ENCODE data around the gene BAHCC1. TPM values are rescaled to one million over a fixed set of nuclear protein-coding genes. Genes with fewer than 3 reads are reported as not detected.

BAHCC1 gene
- total RNA-seq, 1 experiment from 2014 or later = 11.9 TPM

DNA sequence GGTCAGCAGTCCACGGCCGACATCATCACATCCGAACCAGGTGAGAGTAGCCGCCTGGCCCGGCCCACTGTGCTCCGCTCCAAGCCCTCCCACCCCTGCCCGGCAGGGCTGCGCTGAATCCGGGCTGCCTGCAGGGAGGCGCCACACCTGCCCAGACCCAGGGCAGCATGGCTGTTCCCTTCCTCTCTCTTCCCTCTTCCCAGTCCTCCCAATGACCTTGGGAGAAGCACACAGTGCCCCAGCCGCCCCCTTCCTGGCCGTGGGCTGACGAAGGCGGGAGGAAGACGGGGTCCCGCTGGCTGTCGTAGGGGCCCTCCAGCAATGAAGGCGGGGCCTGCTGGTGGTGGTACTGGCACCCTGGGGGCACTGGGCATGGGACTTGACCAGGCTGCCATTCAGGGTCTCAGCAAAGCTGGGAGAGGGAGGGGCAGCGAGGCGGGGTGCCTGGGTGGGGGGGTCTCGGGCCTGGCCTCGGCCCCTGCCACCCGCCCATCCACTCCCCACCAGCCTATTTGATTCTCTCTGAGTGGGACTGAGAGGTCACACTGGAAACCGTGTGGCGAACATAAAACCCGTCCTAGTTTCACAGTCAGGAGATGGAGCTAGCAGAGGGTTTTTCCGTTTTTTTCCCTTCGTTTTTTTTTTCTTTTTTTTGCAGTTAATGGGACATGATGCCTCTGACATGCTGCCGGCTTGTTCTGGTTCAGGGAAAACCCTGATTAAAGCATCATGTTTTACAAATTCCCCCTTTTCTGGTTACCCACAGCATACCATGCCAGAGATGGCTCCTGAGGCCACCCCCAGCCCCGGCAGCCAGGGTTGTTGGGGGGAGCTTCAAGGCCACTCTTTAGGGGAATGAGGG lies 50.6 kb downstream of the BAHCC1 start:
- in situ Hi-C loops (cut with HindIII; ENCODE audit: low pct_unique_long_range_greater_than_20kb, low sequenced_read_pairs) = no loop called here
- DNase-seq (ENCODE audit: low read depth) = no peak

DNA sequence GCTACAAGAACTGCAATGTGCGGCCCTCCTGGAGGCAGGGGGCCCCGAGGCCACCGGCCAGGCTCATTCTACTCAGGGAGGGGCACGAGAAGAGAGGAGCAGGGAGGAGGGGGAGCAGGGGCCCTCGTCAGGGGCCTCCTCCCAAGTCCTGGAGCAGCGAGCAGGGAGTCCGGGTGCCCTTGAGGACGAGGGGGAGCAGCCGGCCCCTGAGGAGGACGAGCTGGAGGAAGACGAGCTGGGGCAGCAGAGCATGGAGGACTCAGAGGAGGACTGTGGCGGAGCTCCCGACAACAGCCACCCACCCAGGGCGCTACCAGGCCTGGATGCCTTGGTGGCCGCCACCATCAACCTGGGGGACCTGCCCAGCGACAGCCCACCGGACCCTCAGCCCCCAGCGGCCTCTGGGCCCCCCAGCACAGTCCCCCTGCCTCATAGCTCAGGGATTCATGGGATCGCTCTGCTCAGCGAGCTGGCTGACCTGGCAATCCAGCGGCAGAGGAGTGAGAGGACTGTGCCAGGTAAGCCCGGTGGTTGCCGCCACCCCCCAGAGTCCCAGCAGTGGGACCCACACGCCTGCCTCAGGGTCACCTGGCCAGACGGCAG lies 52.2 kb downstream of the BAHCC1 start:
- DNase-seq (ENCODE audit: low read depth) = no peak
- in situ Hi-C loops (cut with HindIII; ENCODE audit: low pct_unique_long_range_greater_than_20kb, low sequenced_read_pairs) = no loop called here

DNA sequence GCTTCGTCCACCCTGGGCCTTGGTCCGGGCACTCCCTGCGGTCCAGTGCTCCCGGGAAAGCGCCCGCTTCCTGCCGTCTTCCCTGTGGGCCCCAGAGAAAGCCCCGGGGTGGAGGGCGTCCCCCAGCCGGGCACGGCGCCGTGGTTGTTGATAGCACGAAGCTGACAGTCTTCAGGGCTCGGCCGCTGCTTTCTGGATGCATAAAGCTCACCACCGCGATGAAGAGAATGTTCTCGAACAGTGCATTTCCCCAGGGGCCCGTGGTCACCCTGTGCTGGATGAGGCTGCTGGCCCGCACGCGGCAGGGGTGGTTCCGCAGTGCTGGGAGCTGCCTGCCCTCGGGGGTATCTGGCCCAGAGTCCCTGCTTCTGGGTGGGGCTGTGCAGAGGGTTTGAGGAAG lies 53.2 kb downstream of the BAHCC1 start:
- DNase-seq (ENCODE audit: low read depth) = no peak
- in situ Hi-C loops (cut with HindIII; ENCODE audit: low pct_unique_long_range_greater_than_20kb, low sequenced_read_pairs) = no loop called here

DNA sequence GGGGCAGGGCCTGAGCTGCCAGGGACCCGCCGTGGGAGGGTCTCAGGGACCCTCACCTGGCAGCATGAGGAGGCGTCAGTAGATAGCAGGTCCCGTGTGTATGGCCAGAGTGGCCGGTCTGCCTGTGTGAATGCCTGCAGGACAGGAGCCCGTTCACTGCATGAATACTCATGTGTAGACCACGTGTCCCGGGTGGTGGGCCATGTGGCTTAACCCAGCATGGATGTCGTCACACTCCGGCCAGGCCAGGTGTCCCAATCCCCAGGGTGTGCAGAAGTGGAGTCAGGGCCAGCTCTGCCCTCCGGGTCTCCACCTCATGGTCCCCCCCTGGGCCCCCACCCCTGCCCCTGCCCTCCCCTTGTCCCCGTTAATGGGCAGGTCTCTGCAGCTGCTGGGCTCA lies 53.7 kb downstream of the BAHCC1 start:
- in situ Hi-C loops (cut with HindIII; ENCODE audit: low pct_unique_long_range_greater_than_20kb, low sequenced_read_pairs) = no loop called here

DNA sequence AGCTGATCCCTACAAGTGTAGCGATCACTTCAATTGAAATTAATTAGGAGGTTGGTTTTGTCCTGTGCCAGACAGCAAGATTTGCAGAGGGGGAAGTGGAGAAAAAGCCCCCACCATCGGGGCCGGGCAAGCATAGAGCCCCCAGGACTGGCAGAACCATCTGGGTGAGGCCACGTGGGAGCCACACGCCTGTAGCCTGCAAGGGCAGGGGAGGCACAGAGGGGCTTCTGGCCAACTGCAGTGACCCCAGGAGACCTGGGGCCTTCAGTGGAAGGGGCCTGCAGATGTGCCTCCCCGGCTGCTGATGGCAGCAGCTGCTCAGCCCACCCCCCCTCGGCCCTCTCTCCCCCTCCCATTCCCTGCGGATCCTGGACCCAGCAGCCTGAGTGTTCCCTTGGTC lies 54.1 kb downstream of the BAHCC1 start:
- in situ Hi-C loops (cut with HindIII; ENCODE audit: low pct_unique_long_range_greater_than_20kb, low sequenced_read_pairs) = no loop called here

More for the DNA sequence above, 53.7 kb downstream of the BAHCC1 start:
- DNase-seq (ENCODE audit: low read depth) = no peak

DNA sequence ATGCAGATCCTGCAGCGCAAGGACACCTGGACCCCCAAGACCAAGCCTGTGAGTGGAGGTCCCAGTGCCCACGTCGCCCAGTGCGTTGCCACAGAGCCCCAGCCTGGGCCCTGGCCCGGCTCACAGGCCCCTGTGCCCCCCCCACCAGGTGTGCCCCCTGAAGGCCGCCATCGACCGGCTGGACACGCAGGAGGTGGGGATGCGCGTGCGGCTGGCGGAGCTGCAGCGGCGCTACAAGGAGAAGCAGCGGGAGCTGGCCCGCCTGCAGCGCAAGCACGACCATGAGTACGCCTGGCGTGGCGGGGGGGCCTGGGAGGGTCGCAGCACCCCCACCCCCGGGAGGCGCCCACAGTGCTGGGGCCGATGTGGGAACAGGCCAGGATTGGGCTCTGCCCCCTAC lies 56.6 kb downstream of the BAHCC1 start:
- no peak for DNase-seq (ENCODE audit: low read depth)
- in situ Hi-C loops (cut with HindIII; ENCODE audit: low pct_unique_long_range_greater_than_20kb, low sequenced_read_pairs) = no loop called here

More for the DNA sequence above, 54.1 kb downstream of the BAHCC1 start:
- DNase-seq (ENCODE audit: low read depth) = no peak

DNA sequence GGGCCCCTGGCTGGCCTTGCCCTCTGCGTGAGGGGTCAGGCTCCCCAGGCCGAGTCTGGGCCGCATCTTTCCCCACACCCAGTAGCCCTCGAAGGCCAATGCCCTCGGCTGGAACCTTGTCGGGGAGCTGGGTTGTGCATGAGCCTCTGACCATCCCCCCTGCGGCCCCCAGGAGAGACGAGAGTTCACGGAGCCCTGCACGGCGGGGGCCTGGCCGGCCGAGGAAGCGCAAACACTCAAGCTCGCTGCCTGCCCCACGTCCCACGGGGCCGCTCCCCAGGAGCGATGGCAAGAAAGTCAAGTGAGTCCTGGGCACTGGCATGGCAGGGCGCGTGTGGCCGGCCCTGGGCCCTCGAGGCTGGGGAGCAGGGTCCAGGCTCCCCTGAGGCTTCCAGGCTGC lies 57.3 kb downstream of the BAHCC1 start:
- DNase-seq (ENCODE audit: low read depth) = no peak
- in situ Hi-C loops (cut with HindIII; ENCODE audit: low pct_unique_long_range_greater_than_20kb, low sequenced_read_pairs) = no loop called here

DNA sequence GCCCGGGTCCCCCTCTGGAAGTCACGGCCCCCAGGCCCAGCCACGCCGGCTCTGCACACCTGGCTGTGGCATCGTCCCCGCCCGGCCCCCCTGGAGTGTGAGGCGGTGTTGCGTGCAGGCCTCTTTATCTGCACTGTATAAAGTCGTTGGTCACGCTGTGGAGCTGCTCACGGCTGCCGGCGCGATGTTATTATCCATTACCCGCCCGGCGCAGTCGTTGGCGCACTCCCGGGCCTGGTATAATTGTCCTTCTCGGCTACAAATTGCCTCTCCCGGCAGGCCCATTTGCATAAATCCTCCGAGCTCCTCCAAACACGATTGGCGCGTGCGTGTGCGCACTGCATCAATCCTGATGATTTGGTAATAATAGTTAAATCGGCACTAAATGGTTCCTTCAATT lies 57.8 kb downstream of the BAHCC1 start:
- in situ Hi-C loops (cut with HindIII; ENCODE audit: low pct_unique_long_range_greater_than_20kb, low sequenced_read_pairs) = no loop called here
- DNase-seq (ENCODE audit: low read depth) = no peak

DNA sequence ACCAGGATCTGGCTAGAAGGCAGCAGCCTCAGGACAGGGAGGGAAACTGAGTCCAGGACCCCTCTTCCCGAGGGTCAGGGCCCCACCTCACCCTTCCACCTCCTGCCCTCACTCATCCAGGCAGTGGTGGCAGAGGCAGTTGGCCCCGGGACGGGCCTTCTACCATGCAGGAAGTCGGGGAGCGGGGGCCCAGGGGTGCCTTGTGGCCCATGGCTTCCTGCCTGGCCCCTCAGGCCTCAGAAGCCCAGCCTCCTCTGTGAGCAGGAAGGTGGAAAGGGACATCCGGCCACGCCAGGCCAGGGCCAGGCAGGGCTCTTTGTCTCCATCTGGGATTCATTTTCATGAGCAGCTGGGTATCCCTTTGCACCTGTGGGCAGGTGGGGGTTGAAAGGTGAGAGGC lies 58.5 kb downstream of the BAHCC1 start:
- in situ Hi-C loops (cut with HindIII; ENCODE audit: low pct_unique_long_range_greater_than_20kb, low sequenced_read_pairs) = no loop called here

DNA sequence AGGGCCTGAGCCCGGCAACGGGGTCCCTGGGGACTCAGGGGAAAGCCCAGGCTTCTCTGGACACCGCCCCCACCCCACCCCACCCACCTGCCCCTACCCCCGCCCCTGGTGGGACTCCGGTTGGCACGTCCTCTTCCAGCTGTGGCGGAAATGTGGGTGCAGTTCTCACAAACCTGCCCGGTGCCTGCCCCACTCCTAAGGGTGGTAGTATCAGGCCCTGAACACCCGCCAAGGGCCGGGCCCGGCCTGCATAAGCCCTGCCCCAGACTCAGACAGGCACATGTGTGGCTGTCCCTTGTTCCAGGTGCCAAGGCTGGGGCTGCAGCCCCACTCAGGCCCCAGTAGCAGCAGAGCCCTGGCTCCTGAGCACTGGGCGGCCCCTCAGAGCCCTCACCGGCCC lies 59.2 kb downstream of the BAHCC1 start:
- in situ Hi-C loops (cut with HindIII; ENCODE audit: low pct_unique_long_range_greater_than_20kb, low sequenced_read_pairs) = no loop called here
- DNase-seq (ENCODE audit: low read depth) = no peak

More for the DNA sequence above, 58.5 kb downstream of the BAHCC1 start:
- no peak for DNase-seq (ENCODE audit: low read depth)

DNA sequence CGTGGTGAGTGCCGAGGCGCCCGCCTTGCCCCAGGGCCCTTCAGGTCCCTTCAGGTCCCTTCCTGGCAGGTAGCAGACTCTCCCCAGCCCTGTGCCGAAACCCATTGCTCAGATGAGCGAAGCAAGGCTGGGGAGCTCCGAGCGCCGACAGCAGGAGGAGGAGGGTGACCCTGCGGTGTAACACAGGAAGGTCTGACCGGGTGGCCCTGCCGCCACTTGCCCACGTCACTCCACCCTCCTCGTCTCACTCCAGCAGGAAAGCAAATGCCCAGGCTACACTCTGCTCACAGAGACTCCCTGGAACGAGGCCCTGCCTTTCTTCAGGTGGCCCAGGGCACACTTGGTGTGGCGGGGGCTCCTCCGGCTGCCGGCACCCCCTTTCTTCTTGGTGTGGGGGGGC lies 60.1 kb downstream of the BAHCC1 start:
- in situ Hi-C loops (cut with HindIII; ENCODE audit: low pct_unique_long_range_greater_than_20kb, low sequenced_read_pairs) = no loop called here
- DNase-seq (ENCODE audit: low read depth) = no peak

DNA sequence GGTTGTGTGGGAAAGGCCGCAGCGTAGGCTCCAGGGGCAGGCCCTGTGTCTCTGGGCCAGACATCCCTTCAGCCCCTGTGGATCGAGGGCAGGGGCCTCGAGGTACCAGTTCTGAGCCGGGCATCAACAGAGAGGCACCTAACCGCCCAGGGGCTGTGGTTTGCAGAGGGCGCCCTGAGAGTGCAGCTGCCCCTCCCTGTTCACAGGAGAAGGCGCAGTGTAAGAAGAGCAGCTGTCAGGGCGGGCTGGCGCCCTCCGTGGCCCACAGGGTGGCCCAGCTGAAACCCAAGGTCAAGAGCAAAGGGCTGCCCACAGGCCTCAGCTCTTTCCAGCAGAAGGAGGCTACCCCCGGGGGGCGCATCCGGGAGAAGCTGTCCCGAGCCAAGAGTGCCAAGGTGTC lies 60.8 kb downstream of the BAHCC1 start:
- in situ Hi-C loops (cut with HindIII; ENCODE audit: low pct_unique_long_range_greater_than_20kb, low sequenced_read_pairs) = no loop called here

DNA sequence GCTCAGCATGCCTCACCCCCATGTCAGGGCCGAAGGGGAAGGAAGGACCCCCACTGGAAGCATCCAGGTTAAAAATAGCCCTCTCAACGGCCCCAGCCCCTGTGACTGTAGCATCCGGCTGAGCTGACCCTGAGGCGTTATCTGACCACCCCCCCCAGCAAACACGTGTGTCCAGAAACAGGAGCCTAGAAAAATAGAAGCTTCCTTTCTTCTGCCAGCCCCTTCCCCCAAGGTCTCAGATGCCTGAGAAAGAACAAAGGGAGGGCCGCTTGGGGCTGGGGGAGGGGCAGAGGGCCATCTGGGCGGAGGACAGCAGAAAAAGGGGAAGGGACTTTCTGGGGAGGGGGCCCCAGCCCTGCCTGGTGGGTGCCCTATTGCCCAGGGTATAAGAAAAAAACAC lies 61.5 kb downstream of the BAHCC1 start:
- in situ Hi-C loops (cut with HindIII; ENCODE audit: low pct_unique_long_range_greater_than_20kb, low sequenced_read_pairs) = no loop called here

More for the DNA sequence above, 60.8 kb downstream of the BAHCC1 start:
- no peak for DNase-seq (ENCODE audit: low read depth)

DNA sequence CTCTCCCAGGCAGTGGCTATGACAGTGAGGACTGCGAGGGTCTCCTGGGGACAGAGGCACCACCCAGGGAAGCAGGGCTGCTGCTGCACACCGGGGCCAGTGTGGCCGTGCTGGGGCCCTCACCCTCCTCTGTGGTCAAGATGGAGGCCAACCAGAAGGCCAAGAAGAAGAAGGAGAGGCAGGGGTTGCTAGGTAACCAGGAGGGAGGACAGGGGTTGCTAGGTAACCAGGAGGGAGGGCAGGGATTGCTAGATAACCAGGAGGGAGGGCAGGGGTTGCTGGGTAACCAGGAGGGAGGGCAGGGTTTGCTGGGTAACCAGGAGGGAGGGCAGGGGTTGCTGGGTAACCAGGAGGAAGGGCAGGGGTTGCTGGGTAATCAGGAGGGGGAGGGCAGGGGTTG lies 62.1 kb downstream of the BAHCC1 start:
- in situ Hi-C loops (cut with HindIII; ENCODE audit: low pct_unique_long_range_greater_than_20kb, low sequenced_read_pairs) = no loop called here
- no peak for DNase-seq (ENCODE audit: low read depth)

More for the DNA sequence above, 61.5 kb downstream of the BAHCC1 start:
- DNase-seq (ENCODE audit: low read depth) = no peak

DNA sequence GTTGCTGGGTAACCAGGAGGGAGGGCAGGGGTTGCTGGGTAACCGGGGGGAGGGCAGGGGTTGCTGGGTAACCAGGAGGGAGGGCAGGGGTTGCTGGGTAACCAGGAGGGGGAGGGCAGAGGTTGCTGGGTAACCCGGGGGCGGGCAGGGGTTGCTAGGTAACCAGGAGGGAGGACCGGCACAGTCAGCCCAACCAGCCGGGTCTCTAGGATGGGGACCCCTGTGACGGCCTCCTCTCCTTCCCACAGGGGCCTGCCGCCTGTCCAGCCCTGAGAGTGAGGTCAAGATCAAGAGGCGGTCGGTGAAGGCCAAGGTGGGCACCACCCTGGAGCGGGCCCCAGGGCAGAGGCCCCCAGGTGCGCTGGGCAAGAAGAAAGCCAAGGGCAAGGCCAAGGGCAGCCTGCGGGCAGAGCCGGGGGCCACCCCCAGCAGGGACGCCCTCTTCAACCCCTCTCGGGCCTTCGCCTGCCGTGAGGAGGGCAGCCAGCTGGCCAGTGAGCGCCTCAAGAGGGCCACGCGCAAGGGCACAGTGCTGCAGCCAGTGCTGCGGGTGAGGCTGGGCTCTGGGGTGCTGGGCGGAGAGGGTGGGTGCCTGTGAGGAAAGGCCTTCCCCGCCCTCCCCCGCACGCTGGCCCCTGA lies 62.8 kb downstream of the BAHCC1 start:
- no peak for DNase-seq (ENCODE audit: low read depth)
- in situ Hi-C loops (cut with HindIII; ENCODE audit: low pct_unique_long_range_greater_than_20kb, low sequenced_read_pairs) = no loop called here

DNA sequence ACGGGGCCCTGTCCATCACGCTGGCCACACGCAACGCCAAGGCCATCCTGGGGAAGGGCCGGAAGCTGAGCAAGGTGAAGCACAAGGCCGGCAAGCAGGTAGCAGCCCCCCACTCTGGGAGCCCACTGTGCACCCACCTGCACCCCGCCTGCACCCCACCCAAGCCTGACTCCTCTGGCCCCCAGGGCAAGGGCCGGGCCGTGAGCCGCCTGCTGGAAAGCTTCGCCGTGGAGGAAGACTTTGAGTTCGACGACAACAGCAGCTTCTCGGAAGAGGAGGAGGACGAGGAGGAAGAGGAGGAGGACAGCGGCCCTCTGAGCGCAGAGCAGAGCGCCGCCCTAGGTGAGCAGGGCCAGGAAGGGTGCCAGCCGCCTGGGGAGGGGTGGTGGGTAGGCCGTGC lies 63.4 kb downstream of the BAHCC1 start:
- in situ Hi-C loops (cut with HindIII; ENCODE audit: low pct_unique_long_range_greater_than_20kb, low sequenced_read_pairs) = no loop called here

DNA sequence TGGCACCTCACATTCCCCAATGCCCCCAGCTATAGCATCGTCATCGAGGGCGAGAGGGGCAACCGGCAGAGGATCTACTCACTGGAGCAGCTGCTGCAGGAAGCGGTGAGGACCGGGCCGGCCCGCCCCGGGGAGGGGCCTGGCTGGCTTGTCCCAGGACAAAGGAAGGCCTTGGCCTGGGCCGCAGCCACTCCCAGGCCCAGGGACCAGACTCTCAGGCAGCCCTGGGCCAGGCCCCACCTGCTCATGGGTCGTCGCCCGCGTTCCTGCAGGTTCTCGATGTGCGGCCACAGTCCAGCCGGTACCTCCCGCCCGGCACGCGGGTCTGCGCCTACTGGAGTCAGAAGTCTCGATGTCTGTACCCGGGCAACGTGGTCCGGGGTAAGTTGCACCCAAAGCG lies 64.0 kb downstream of the BAHCC1 start:
- in situ Hi-C loops (cut with HindIII; ENCODE audit: low pct_unique_long_range_greater_than_20kb, low sequenced_read_pairs) = no loop called here

More for the DNA sequence above, 63.4 kb downstream of the BAHCC1 start:
- no peak for DNase-seq (ENCODE audit: low read depth)

DNA sequence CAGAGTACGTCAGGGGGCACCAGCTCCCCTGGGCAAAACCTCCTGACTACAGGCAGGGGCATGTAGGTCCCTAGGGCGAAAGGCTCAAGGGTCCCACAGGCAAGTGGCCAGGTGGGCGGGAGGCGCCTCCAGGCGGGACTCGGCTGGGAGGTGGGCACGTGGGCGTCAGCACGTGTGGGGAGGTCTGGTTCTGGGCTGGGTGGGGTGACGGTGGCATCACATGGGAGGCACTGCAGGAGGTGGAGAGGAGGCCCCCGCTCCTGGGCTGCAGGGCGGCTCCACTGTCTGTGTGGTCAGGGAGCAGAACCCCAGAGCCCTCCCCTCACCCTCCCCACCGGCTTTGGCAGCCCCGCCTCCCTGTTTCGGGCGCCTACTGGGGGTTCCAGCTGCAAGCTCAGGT lies 64.6 kb downstream of the BAHCC1 start:
- no peak for DNase-seq (ENCODE audit: low read depth)
- in situ Hi-C loops (cut with HindIII; ENCODE audit: low pct_unique_long_range_greater_than_20kb, low sequenced_read_pairs) = no loop called here

More for the DNA sequence above, 64.0 kb downstream of the BAHCC1 start:
- no peak for DNase-seq (ENCODE audit: low read depth)

DNA sequence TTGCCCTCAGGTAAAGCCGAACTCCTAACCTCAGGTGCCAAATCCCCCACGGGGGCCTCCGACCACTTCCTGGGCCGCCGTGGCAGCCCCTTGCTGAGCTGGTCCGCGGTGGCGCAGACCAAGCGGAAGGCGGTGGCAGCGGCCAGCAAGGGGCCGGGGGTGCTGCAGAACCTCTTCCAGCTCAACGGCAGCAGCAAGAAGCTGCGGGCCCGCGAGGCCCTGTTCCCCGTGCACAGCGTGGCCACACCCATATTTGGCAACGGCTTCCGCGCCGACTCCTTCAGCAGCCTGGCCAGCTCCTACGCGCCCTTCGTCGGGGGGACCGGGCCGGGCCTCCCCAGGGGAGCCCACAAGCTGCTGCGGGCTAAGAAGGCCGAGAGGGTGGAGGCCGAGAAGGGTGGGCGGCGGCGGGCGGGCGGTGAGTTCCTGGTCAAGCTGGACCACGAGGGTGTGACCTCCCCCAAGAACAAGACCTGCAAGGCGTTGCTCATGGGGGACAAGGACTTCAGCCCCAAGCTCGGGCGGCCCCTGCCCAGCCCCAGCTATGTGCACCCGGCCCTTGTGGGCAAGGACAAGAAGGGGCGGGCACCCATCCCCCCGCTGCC lies 65.7 kb downstream of the BAHCC1 start:
- in situ Hi-C loops (cut with HindIII; ENCODE audit: low pct_unique_long_range_greater_than_20kb, low sequenced_read_pairs) = no loop called here
- DNase-seq (ENCODE audit: low read depth) = no peak

Data from Caki2 (cell line).